LNCaP clone FGC (cell line): ENCODE measurements around the gene CPSF6.

Experiments used
- DNase-seq: peaks from one replicate; pipeline ENCODE4 v3.0.0-alpha.2; 2011; ENCODE audit warnings: low read depth
- H3K4me3 ChIP-seq: 2 replicates; pipeline ENCODE4 v1.5.1; 2011; ENCODE audit warnings: mild to moderate bottlenecking, low read depth, low read length, control low read depth
- TF ChIP-seq, protein P1 (sequence below): IDR thresholded peaks from 2 replicates; pipeline ENCODE4 v1.5.1; 2012; ENCODE audit warnings: mild to moderate bottlenecking; ENCODE audit not compliant: control insufficient read depth, insufficient read depth; ENCODE audit errors: extremely low read depth

The CPSF6 gene

DNA sequence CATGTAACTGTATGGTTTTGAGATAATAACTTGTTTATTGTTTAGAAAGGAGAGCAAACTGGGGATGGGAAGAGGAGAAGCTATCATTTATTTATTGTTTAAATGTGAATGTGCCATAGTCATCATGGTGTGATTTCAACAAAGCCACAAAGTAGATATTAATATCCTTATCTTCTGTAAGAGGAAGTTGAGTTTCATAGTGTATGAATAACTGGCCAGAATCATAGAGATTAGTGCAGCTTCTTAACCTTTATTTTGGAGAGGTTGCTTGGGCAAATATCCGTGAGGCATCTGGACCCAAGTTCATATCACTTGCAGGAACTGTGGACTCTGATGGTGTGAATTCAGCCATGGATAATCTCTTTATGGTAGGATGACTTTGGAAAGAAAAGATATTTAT, 82.0 kb downstream of the CPSF6 start:
- H3K4me3 ChIP-seq, result no peak overlapping the region
- no peak for DNase-seq
- TF ChIP-seq, protein P1, sequence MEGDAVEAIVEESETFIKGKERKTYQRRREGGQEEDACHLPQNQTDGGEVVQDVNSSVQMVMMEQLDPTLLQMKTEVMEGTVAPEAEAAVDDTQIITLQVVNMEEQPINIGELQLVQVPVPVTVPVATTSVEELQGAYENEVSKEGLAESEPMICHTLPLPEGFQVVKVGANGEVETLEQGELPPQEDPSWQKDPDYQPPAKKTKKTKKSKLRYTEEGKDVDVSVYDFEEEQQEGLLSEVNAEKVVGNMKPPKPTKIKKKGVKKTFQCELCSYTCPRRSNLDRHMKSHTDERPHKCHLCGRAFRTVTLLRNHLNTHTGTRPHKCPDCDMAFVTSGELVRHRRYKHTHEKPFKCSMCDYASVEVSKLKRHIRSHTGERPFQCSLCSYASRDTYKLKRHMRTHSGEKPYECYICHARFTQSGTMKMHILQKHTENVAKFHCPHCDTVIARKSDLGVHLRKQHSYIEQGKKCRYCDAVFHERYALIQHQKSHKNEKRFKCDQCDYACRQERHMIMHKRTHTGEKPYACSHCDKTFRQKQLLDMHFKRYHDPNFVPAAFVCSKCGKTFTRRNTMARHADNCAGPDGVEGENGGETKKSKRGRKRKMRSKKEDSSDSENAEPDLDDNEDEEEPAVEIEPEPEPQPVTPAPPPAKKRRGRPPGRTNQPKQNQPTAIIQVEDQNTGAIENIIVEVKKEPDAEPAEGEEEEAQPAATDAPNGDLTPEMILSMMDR, result no peak
